AG08395 (cell line): ENCODE data around the gene TMEM53.
"Not testable (repeated sequence)": the region's sequence is repeated elsewhere in the genome, so short reads cannot be mapped to it uniquely, and the experiment has no call there.

Experiments
- DNase-seq: peaks from one replicate; pipeline ENCODE4 v3.0.0; 2012; ENCODE audit warnings: mixed read lengths, low spot score

Gene TMEM53

GRCh38 chr1:44674113-44675000 is at the start of gene TMEM53, which contains the start of gene ARMH1:
TMEM53 (minus strand) TSS chr1:44674481; CDS start chr1:44674391, 90 bp downstream.
ARMH1 (plus strand) TSS chr1:44674714; CDS start chr1:44689698, 14,984 bp downstream.
- DNase-seq, result peak; percentile 99

GRCh38 chr1:44723496-44724295 is 49.4 kb upstream of the TMEM53 start:
- DNase-seq, result no peak

- DNase-seq, result no peak
Observed at GRCh38 chr1:44723064-44723463, 48.8 kb upstream of the TMEM53 start.

- DNase-seq, result peak; percentile 80
Observed at GRCh38 chr1:44721485-44722361, 47.4 kb upstream of the TMEM53 start.

- DNase-seq, result no peak
Observed at GRCh38 chr1:44720281-44720680, 46.0 kb upstream of the TMEM53 start.

GRCh38 chr1:44719318-44719717 is 45.0 kb upstream of the TMEM53 start:
- DNase-seq, result no peak

- no peak for DNase-seq
Observed at GRCh38 chr1:44718091-44718490, 43.8 kb upstream of the TMEM53 start.

- DNase-seq, result no peak
Observed at GRCh38 chr1:44717653-44718052, 43.4 kb upstream of the TMEM53 start.

GRCh38 chr1:44717156-44717555 is 42.9 kb upstream of the TMEM53 start:
- no peak for DNase-seq

GRCh38 chr1:44714944-44715571 is 40.8 kb upstream of the TMEM53 start:
- peak; percentile 88 for DNase-seq

- DNase-seq, result no peak
Observed at GRCh38 chr1:44714532-44714931, 40.3 kb upstream of the TMEM53 start.

GRCh38 chr1:44713321-44713781 is 39.1 kb upstream of the TMEM53 start:
- no peak for DNase-seq

- peak; percentile 71 for DNase-seq
Observed at GRCh38 chr1:44707959-44708831, 33.9 kb upstream of the TMEM53 start.

- peak; percentile 95 for DNase-seq
Observed at GRCh38 chr1:44707112-44707881, 33.0 kb upstream of the TMEM53 start.

GRCh38 chr1:44705938-44706337 is 31.7 kb upstream of the TMEM53 start:
- DNase-seq, result no peak

GRCh38 chr1:44705470-44705869 is 31.2 kb upstream of the TMEM53 start:
- no peak for DNase-seq

- no peak for DNase-seq
Observed at GRCh38 chr1:44701141-44701573, 26.9 kb upstream of the TMEM53 start.

- no peak for DNase-seq
Observed at GRCh38 chr1:44700573-44700972, 26.3 kb upstream of the TMEM53 start.

GRCh38 chr1:44699375-44699774 is 25.1 kb upstream of the TMEM53 start:
- not testable (repeated sequence) for DNase-seq
